GM23248 (cell line): Measurements from ENCODE around the gene KCNQ5. TPM values are rescaled to one million over a fixed set of nuclear protein-coding genes. Genes with fewer than 3 reads are reported as not detected.

Experiments
- DNase-seq: peaks from one replicate; pipeline ENCODE4 v3.0.0-alpha.2; 2015
- H2AFZ ChIP-seq: fragments of 200-600 bp; sonication (generic); 2 replicates; pipeline ENCODE4 v1.6.1; 2016; ENCODE audit warnings: antibody characterized with exemption
- H3F3A ChIP-seq: fragments of 200-600 bp; sonication (generic); 2 replicates; pipeline ENCODE4 v1.6.1; 2016; ENCODE audit warnings: mild to moderate bottlenecking, antibody characterized with exemption, mixed run types; ENCODE audit not compliant: insufficient read depth
- H3K27ac ChIP-seq: fragments of 200-600 bp; sonication (generic); 2 replicates; pipeline ENCODE4 v1.5.1; 2016; ENCODE audit warnings: mild to moderate bottlenecking
- H3K27me3 ChIP-seq: fragments of 200-600 bp; sonication (generic); replicated peaks from 2 replicates; pipeline ENCODE4 v1.6.1; 2016; ENCODE audit warnings: mild to moderate bottlenecking; ENCODE audit not compliant: insufficient read depth
- H3K36me3 ChIP-seq: fragments of 200-600 bp; sonication (generic); 2 replicates; pipeline ENCODE4 v1.6.1; 2016; ENCODE audit warnings: low read depth, mild to moderate bottlenecking
- H3K4me1 ChIP-seq: fragments of 200-600 bp; sonication (generic); 2 replicates; pipeline ENCODE4 v1.6.1; 2016; ENCODE audit warnings: mild to moderate bottlenecking; ENCODE audit not compliant: insufficient read depth
- H3K4me2 ChIP-seq: fragments of 200-600 bp; sonication (generic); one replicate; pipeline ENCODE4 v1.6.1; 2016; ENCODE audit warnings: mild to moderate bottlenecking; ENCODE audit not compliant: unreplicated experiment
- H3K4me3 ChIP-seq: fragments of 200-600 bp; sonication (generic); 2 replicates; pipeline ENCODE4 v1.5.1; 2016; ENCODE audit warnings: mild to moderate bottlenecking
- H3K79me2 ChIP-seq: fragments of 200-600 bp; sonication (generic); 2 replicates; pipeline ENCODE4 v1.6.1; 2016; ENCODE audit warnings: mild to moderate bottlenecking; ENCODE audit not compliant: insufficient read depth
- H3K9ac ChIP-seq: fragments of 200-600 bp; sonication (generic); 2 replicates; pipeline ENCODE4 v1.6.1; 2016; ENCODE audit warnings: mild to moderate bottlenecking
- H3K9me2 ChIP-seq: fragments of 200-600 bp; sonication (generic); 2 replicates; pipeline ENCODE4 v1.6.1; 2016; ENCODE audit warnings: mixed run types, mild to moderate bottlenecking, moderate library complexity; ENCODE audit not compliant: insufficient read depth
- H3K9me3 ChIP-seq: fragments of 200-600 bp; sonication (generic); one replicate; pipeline ENCODE4 v1.6.1; 2017; ENCODE audit warnings: low read depth
- H4K20me1 ChIP-seq: fragments of 200-600 bp; sonication (generic); 2 replicates; pipeline ENCODE4 v1.6.0; 2016; ENCODE audit not compliant: insufficient read depth
- EZH2 ChIP-seq: fragments of 200-600 bp; sonication (generic); IDR thresholded peaks from 2 replicates; pipeline ENCODE4 v1.6.1; 2018; ENCODE audit warnings: antibody characterized with exemption, mild to moderate bottlenecking; ENCODE audit not compliant: insufficient read depth, poor library complexity, severe bottlenecking
- EZH2phosphoT487 ChIP-seq: fragments of 200-600 bp; sonication (generic); IDR thresholded peaks from 2 replicates; pipeline ENCODE4 v1.6.1; 2018; ENCODE audit warnings: antibody characterized with exemption, moderate library complexity, mild to moderate bottlenecking, low read depth; ENCODE audit not compliant: insufficient read depth
- WGBS, 2 experiments: methylation state at CpG; one replicate each; pipeline ENCODE4 v1.1.6; 2015 to 2017; ENCODE audit warnings: low lambda C conversion rate in 2 of 2, low coverage in 1 of 2; ENCODE audit errors: missing lambda C conversion rate in 2 of 2; 5-methylcytosine and 5-hydroxymethylcytosine counted together
- in situ Hi-C: fragments of 300-500 bp; cut with MboI; formaldehyde crosslinking; loops from 2 replicates; pipeline ENCODE4 v1.15.0; 2020
- polyA plus RNA-seq: library from polyadenylated mRNA; unstranded; fragments of >200 nt; fragmentation: Nextera tagmentation; extraction: Ambion mirVana; gene quantifications from 2 replicates; pipeline ENCODE4 v1.2.1, GENCODE V29; 2016
- total RNA-seq: library from RNA; depleted of rRNA; stranded (reverse); fragments of >200 nt; shearing (Covaris generic); gene quantifications from 2 replicates; pipeline ENCODE4 v1.2.3, GENCODE V29; 2014

Gene KCNQ5
- total and polyA plus RNA-seq, 2 experiments from 2014 or later: 5.7 to 10.8 TPM

DNA sequence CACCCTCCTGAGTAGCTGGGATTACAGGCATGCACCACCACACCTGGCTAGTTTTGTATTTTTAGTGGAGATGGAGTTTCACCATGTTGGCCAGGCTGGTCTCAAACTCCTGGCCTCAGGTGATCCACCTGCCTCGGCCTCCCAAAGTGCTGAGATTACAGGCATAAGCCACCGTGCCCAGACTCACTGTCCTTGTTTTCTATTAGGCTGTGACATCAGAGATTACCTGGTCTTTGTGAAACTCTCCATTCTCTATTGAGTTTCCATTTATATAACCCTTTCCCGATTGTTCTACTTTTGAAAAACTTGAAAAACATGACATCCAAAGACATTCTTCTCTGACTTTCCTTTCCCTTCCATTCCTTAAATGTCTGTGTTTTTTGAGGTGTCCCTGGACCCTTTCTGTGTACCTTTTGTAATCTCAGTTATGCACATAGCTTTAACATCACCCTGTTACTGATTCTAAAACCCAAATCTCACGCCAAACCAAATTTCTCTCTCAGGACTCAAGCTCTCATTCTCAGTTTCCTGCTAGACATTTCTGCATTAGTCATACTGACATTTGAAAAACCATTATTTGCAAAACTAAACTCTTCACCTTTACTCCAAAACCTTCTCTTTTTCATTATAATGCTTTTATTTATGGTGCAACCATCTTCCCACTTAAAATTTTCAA lies 466.4 kb downstream of the KCNQ5 start:
- in situ Hi-C loops: no loop called here
- Histone ChIP-seq H3K27me3 (no peaks in the 10 kb centered on the region), H3K4me1 (peaks cover 3% of the 10 kb centered on the region; the same call in 1 of the 2 replicates), H3K4me2 (no peak overlapping the region), H3F3A (no peaks in the 10 kb centered on the region), H3K36me3 (no peaks in the 10 kb centered on the region; the same call in 1 of the 2 replicates), H3K9me3 (no peaks in the 10 kb centered on the region), H3K9me2 (no peaks in the 10 kb centered on the region; the same call in 1 of the 2 replicates), H3K27ac (no peak overlapping the region), H3K4me3 (no peak overlapping the region), H4K20me1 (no peaks in the 10 kb centered on the region), H3K9ac (no peak overlapping the region), H2AFZ (no peak overlapping the region), H3K79me2 (no peaks in the 10 kb centered on the region)
- 53 to 64% methylated on average over 4 of the region's 4 CpGs for WGBS, 2 experiments
- TF ChIP-seq EZH2phosphoT487: no peak
- no peak for DNase-seq

DNA sequence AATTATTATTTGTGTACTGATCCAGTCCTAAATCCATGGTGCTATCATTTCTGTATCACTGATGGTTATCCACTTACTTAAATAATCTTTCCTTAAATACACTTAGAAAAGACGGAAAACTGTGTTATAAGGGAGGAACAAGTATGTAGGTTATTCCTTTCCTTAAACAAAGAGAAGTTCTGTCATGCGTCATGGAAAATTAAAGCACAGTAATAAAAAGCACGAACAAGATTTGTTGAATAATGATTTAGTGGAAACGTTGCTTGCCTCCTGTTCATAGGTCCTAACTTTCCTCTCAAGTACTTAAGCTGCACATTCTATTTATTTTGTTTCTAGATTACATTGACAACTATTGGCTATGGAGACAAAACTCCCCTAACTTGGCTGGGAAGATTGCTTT lies 483.1 kb downstream of the KCNQ5 start:
- H3K4me1 ChIP-seq: peaks cover 5% of the 10 kb centered on the region; the same call in 1 of the 2 replicates
- 0 out of 2 replicates have a peak, but pooled peaks cover 7% of the 10 kb centered on the region for H3K36me3 ChIP-seq
- in situ Hi-C loops: no loop called here
- no peaks in the 10 kb centered on the region for H3F3A ChIP-seq
- no peaks in the 10 kb centered on the region for H3K9me2 ChIP-seq
- H3K4me2 ChIP-seq: no peak overlapping the region
- TF ChIP-seq EZH2: no peak
- no peak for TF ChIP-seq EZH2phosphoT487
- no peak for DNase-seq
- WGBS, 2 experiments: 43 to 49% methylated on average over 4 of the region's 4 CpGs
- no peak overlapping the region for H2AFZ ChIP-seq
- no peaks in the 10 kb centered on the region for H3K27me3 ChIP-seq
- H3K9ac ChIP-seq: no peak overlapping the region
- no peak overlapping the region for H3K4me3 ChIP-seq
- H3K9me3 ChIP-seq: no peaks in the 10 kb centered on the region
- H3K79me2 ChIP-seq: no peaks in the 10 kb centered on the region
- H3K27ac ChIP-seq: no peak overlapping the region
- H4K20me1 ChIP-seq: no peaks in the 10 kb centered on the region

GRCh38 chr6:73107016-73107415 lies 485.2 kb downstream of the KCNQ5 start:
- Histone ChIP-seq H3K27ac (no peak overlapping the region), H3K9me3 (no peaks in the 10 kb centered on the region), H3K36me3 (peaks cover 7% of the 10 kb centered on the region; the same call in 1 of the 2 replicates), H3K9ac (no peak overlapping the region), H4K20me1 (no peaks in the 10 kb centered on the region), H3K4me1 (peaks cover 5% of the 10 kb centered on the region; the same call in 1 of the 2 replicates), H3K9me2 (no peaks in the 10 kb centered on the region), H2AFZ (no peak overlapping the region), H3K27me3 (no peaks in the 10 kb centered on the region), H3K4me2 (no peak overlapping the region), H3K79me2 (no peaks in the 10 kb centered on the region), H3F3A (no peaks in the 10 kb centered on the region), H3K4me3 (no peak overlapping the region)
- TF ChIP-seq EZH2 (no peak), EZH2phosphoT487 (no peak)
- in situ Hi-C loops: no loop called here
- DNase-seq: no peak
- 30 to 33% methylated on average over 1 of the region's 1 CpG for WGBS, 2 experiments

DNA sequence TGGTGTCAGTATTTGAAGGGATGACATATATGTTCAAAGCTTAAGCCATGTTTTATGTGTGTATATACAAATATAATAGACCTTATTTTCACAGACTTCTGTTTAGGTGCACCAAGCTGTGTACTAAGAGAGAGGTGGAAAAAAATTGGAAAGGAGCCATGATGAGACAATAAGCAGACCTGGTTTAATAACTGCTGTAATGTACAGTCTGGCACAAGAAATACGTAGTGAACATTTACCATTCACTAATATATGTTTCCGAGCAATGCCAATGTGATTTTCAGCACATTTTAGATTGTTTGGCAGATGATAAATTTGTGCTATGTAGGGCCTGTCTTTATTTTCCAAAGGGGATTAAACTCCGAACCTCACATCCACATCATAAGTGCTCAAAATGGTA lies 487.1 kb downstream of the KCNQ5 start:
- Histone ChIP-seq H2AFZ (no peak overlapping the region), H3K9me2 (no peaks in the 10 kb centered on the region), H4K20me1 (no peaks in the 10 kb centered on the region), H3K4me3 (no peak overlapping the region), H3K4me1 (peaks cover 5% of the 10 kb centered on the region; the same call in 1 of the 2 replicates), H3K4me2 (no peak overlapping the region), H3F3A (no peaks in the 10 kb centered on the region), H3K36me3 (peaks cover 10% of the 10 kb centered on the region; the same call in 1 of the 2 replicates), H3K9me3 (no peaks in the 10 kb centered on the region), H3K79me2 (no peaks in the 10 kb centered on the region), H3K27ac (no peak overlapping the region), H3K27me3 (no peaks in the 10 kb centered on the region), H3K9ac (no peak overlapping the region)
- TF ChIP-seq EZH2 (no peak), EZH2phosphoT487 (no peak)
- in situ Hi-C loops: no loop called here
- no peak for DNase-seq
- WGBS, 2 experiments: 68 to 74% methylated on average over 3 of the region's 3 CpGs
